Peyer's patch (tissue), 4 donors: ENCODE results near the gene GDAP2.

Source experiments
- CTCF ChIP-seq, 6 experiments: fragments of 450-650 bp in 4 of 6; fragments of 200-600 bp in 2 of 6; sonication (generic) in 1 of 6; IDR thresholded peaks; one replicate each; pipeline ENCODE4 v1.5.1; 2017 to 2019; ENCODE audit warnings: antibody characterized with exemption in 6 of 6, mild to moderate bottlenecking in 3 of 6, moderate library complexity in 1 of 6
- POLR2A ChIP-seq, 2 donors: fragments of 450-650 bp; IDR thresholded peaks; one replicate each; pipeline ENCODE4 v1.5.1; 2017; ENCODE audit warnings: antibody characterized with exemption in 2 of 2, mild to moderate bottlenecking in 2 of 2, moderate library complexity in 2 of 2

DNA sequence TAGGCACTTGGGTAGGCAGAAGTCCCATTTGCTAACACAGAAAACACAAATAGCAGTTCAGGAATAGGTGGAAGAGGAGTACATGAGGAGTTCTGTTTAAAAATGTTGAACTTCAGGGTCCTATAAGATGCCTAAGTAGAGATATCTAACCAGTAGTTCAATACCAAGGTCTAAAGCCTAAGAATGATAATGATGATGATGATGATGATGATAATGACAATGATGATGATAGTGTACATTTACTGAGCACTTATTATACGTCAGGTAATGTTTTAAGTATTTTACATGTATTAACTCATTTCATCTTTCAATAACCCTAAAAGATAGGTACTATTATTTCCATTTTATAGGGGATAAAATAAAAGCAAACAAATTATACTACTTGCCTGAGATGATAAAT is 50.1 kb downstream of the GDAP2 start:
- no peak for TF ChIP-seq CTCF (IDR thresholded peaks at IDR 0.05)
- no peak for TF ChIP-seq POLR2A (IDR thresholded peaks at IDR 0.05)
